ENCODE results near the gene CDH18.
A peak's percentile ranks its signal among the peaks of the same experiment; 100 is the strongest.

The CDH18 gene

GRCh38 chr5:19795218-19795617 is 192.8 kb downstream of the CDH18 start:
- H4K20me1 ChIP-seq (ENCODE audit: low read depth, low read length): no peaks in the 10 kb centered on the region
- no peak for TF ChIP-seq CTCF (IDR thresholded peaks at IDR 0.05; ENCODE audit: insufficient read depth, low read length, poor library complexity, severe bottlenecking)
- TF ChIP-seq EZH2phosphoT487 (conservative IDR thresholded peaks at IDR 0.05; ENCODE audit: low read length): no peak
- peak overlapping the region; percentile 26 for H2AFZ ChIP-seq (ENCODE audit: low read depth, low read length, severe bottlenecking)
- no peak overlapping the region for H3K4me2 ChIP-seq (ENCODE audit: low read depth, low read length, poor library complexity, severe bottlenecking)
- H3K9me3 ChIP-seq (ENCODE audit: insufficient read depth, low read length): no peaks in the 10 kb centered on the region
- no peaks in the 10 kb centered on the region for H3K79me2 ChIP-seq (ENCODE audit: insufficient read depth, low read length)
- H3K9ac ChIP-seq (ENCODE audit: low read length): no peak overlapping the region
- H3K27me3 ChIP-seq (ENCODE audit: low read length): no peaks in the 10 kb centered on the region
- H3F3A ChIP-seq (ENCODE audit: insufficient read depth): no peaks in the 10 kb centered on the region
- H3K27ac ChIP-seq (ENCODE audit: low read depth, low read length): no peak overlapping the region
- no peak overlapping the region for H3K4me3 ChIP-seq (ENCODE audit: insufficient read depth, low read length, poor library complexity, severe bottlenecking)
- no peaks in the 10 kb centered on the region for H3K36me3 ChIP-seq (ENCODE audit: low read length)
- H3K9me2 ChIP-seq (replicated peaks; ENCODE audit: insufficient read depth, low read length): no peaks in the 10 kb centered on the region

- Histone ChIP-seq H3K9me2 (replicated peaks; ENCODE audit: insufficient read depth, low read length) (no peaks in the 10 kb centered on the region), H4K20me1 (ENCODE audit: low read depth, low read length) (no peaks in the 10 kb centered on the region), H3K9me3 (ENCODE audit: insufficient read depth, low read length) (no peaks in the 10 kb centered on the region), H3K27ac (ENCODE audit: low read depth, low read length) (no peak overlapping the region), H3K9ac (ENCODE audit: low read length) (no peak overlapping the region), H3K27me3 (ENCODE audit: low read length) (no peaks in the 10 kb centered on the region), H3F3A (ENCODE audit: insufficient read depth) (no peaks in the 10 kb centered on the region), H2AFZ (ENCODE audit: low read depth, low read length, severe bottlenecking) (no peak overlapping the region), H3K79me2 (ENCODE audit: insufficient read depth, low read length) (no peaks in the 10 kb centered on the region), H3K36me3 (ENCODE audit: low read length) (no peaks in the 10 kb centered on the region), H3K4me2 (ENCODE audit: low read depth, low read length, poor library complexity, severe bottlenecking) (no peak overlapping the region), H3K4me3 (ENCODE audit: insufficient read depth, low read length, poor library complexity, severe bottlenecking) (no peak overlapping the region)
- TF ChIP-seq CTCF (IDR thresholded peaks at IDR 0.05; ENCODE audit: insufficient read depth, low read length, poor library complexity, severe bottlenecking) (no peak), EZH2phosphoT487 (conservative IDR thresholded peaks at IDR 0.05; ENCODE audit: low read length) (no peak)
Measured at GRCh38 chr5:19790829-19791466, 197.1 kb downstream of the CDH18 start.

- Histone ChIP-seq H3K9me2 (replicated peaks; ENCODE audit: insufficient read depth, low read length) (no peaks in the 10 kb centered on the region), H3K4me2 (ENCODE audit: low read depth, low read length, poor library complexity, severe bottlenecking) (no peak overlapping the region), H3K9me3 (ENCODE audit: insufficient read depth, low read length) (no peaks in the 10 kb centered on the region), H3K27ac (ENCODE audit: low read depth, low read length) (no peak overlapping the region), H3K4me3 (ENCODE audit: insufficient read depth, low read length, poor library complexity, severe bottlenecking) (no peak overlapping the region), H3K9ac (ENCODE audit: low read length) (no peak overlapping the region), H3K79me2 (ENCODE audit: insufficient read depth, low read length) (no peaks in the 10 kb centered on the region), H3K36me3 (ENCODE audit: low read length) (no peaks in the 10 kb centered on the region), H3K27me3 (ENCODE audit: low read length) (no peaks in the 10 kb centered on the region), H2AFZ (ENCODE audit: low read depth, low read length, severe bottlenecking) (peak overlapping the region; percentile 45), H3F3A (ENCODE audit: insufficient read depth) (no peaks in the 10 kb centered on the region), H4K20me1 (ENCODE audit: low read depth, low read length) (no peaks in the 10 kb centered on the region)
- TF ChIP-seq EZH2phosphoT487 (conservative IDR thresholded peaks at IDR 0.05; ENCODE audit: low read length): no peak
- TF ChIP-seq CTCF (IDR thresholded peaks at IDR 0.05; ENCODE audit: insufficient read depth, low read length, poor library complexity, severe bottlenecking): no peak
Measured at GRCh38 chr5:19782566-19782965, 205.4 kb downstream of the CDH18 start.

All from SU-DHL-6 (cell line).